IPS-18a (cell line): Measurements from ENCODE around the gene MMRN2.

Experiments
- H3K27ac ChIP-seq: one replicate; pipeline ENCODE4 v1.5.1; 2013; ENCODE audit warnings: low read length
- H3K27me3 ChIP-seq: one replicate; pipeline ENCODE4 v1.6.1; 2013; ENCODE audit warnings: mild to moderate bottlenecking, low read length; ENCODE audit not compliant: control insufficient read depth, insufficient read depth
- H3K36me3 ChIP-seq: one replicate; pipeline ENCODE4 v1.6.1; 2013; ENCODE audit warnings: low read depth, low read length; ENCODE audit not compliant: control insufficient read depth
- H3K4me1 ChIP-seq: one replicate; pipeline ENCODE4 v1.6.1; 2013; ENCODE audit warnings: low read depth, low read length; ENCODE audit not compliant: control insufficient read depth
- H3K4me3 ChIP-seq: one replicate; pipeline ENCODE4 v1.5.1; 2013; ENCODE audit warnings: low read length
- H3K9ac ChIP-seq: one replicate; pipeline ENCODE4 v1.6.1; 2013; ENCODE audit warnings: mild to moderate bottlenecking, low read length, moderate library complexity
- H3K9me3 ChIP-seq: one replicate; pipeline ENCODE4 v1.6.1; 2013; ENCODE audit warnings: low read depth, low read length; ENCODE audit not compliant: control insufficient read depth

MMRN2 gene

DNA sequence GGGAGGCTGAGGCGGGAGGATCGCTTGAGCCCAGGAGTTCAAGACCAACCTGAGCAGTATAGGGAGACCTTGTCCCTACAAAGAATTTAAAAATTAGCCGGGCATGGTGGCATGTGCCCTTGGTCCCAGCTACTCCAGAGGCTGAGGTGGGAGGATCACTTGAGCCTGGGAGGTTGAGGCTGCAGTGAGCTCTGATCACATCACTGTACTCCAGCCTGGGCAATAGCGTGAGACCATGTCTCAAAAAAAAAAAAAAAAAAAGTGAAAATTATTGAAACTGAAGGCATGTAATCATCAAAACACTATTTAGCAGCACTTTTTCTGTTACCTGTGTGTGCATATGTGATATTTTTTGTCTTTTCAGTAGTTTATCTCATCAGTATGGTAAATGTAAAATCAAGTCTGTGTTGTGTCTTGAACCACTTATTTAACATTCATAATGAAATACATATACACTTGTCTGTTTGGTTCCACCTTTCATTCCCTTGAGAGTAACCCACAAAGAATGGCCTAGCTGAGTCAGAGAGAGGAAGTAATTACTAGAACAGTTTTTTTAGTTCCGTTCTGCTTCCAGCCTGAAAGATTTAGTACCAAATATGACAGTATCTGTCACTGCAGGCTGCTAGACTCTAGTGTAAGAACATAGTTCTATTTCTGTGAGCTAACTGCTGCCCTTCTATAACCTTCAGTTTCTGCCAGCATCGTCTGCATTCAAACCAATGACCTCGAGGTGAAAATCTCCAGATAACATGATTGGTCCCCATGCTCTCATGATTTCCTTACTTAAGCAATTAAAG, 68.6 kb downstream of the MMRN2 start:
- H3K27ac ChIP-seq: no peak overlapping the region
- no peak overlapping the region for H3K9ac ChIP-seq
- peaks cover 29% of the 10 kb centered on the region for H3K36me3 ChIP-seq
- no peaks in the 10 kb centered on the region for H3K9me3 ChIP-seq
- H3K4me3 ChIP-seq: no peak overlapping the region
- no peaks in the 10 kb centered on the region for H3K27me3 ChIP-seq
- no peaks in the 10 kb centered on the region for H3K4me1 ChIP-seq
